ENCODE measurements around the gene FCHO2. TPM values are rescaled to one million over a fixed set of nuclear protein-coding genes. Genes with fewer than 3 reads are reported as not detected.

FCHO2 gene
- total RNA-seq, 4 donors from 2014 or later: 38.7 to 57.0 (median 46.5) TPM

GRCh38 chr5:73039082-73039481, 83.2 kb downstream of the FCHO2 start:
- Histone ChIP-seq H3K36me3 (no peaks in the 10 kb centered on the region), H3K27ac (peak overlapping the region in 2 of 3 donors; percentile 7 to 18), H3K27me3 (no peaks in the 10 kb centered on the region), H3K4me3 (replicated peaks in 1 of 3) (no peak overlapping the region), H3K4me1 (peaks cover 7 to 10% of the 10 kb centered on the region in 2 donors), H3K9me3 (no peaks in the 10 kb centered on the region)
- intact Hi-C loops (cut with DNase I): no loop called here
- TF ChIP-seq, protein P1, sequence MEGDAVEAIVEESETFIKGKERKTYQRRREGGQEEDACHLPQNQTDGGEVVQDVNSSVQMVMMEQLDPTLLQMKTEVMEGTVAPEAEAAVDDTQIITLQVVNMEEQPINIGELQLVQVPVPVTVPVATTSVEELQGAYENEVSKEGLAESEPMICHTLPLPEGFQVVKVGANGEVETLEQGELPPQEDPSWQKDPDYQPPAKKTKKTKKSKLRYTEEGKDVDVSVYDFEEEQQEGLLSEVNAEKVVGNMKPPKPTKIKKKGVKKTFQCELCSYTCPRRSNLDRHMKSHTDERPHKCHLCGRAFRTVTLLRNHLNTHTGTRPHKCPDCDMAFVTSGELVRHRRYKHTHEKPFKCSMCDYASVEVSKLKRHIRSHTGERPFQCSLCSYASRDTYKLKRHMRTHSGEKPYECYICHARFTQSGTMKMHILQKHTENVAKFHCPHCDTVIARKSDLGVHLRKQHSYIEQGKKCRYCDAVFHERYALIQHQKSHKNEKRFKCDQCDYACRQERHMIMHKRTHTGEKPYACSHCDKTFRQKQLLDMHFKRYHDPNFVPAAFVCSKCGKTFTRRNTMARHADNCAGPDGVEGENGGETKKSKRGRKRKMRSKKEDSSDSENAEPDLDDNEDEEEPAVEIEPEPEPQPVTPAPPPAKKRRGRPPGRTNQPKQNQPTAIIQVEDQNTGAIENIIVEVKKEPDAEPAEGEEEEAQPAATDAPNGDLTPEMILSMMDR (IDR thresholded peaks at IDR 0.05): no peak
- no peak for TF ChIP-seq POLR2A (IDR thresholded peaks at IDR 0.05)
- DNase-seq: peak; percentile 27 to 44

GRCh38 chr5:73042993-73043392, 87.2 kb downstream of the FCHO2 start:
- Histone ChIP-seq H3K27ac (no peak overlapping the region), H3K9me3 (no peaks in the 10 kb centered on the region), H3K27me3 (no peaks in the 10 kb centered on the region), H3K4me1 (peaks cover 7 to 10% of the 10 kb centered on the region in 2 donors), H3K36me3 (no peaks in the 10 kb centered on the region), H3K4me3 (replicated peaks in 1 of 3) (no peak overlapping the region)
- intact Hi-C loops (cut with DNase I): no loop called here
- no peak for DNase-seq
- TF ChIP-seq, protein P1 (IDR thresholded peaks at IDR 0.05): no peak
- TF ChIP-seq POLR2A (IDR thresholded peaks at IDR 0.05): no peak

GRCh38 chr5:73044546-73044945, 88.7 kb downstream of the FCHO2 start:
- intact Hi-C loops (cut with DNase I): no loop called here
- H3K27ac ChIP-seq: no peak overlapping the region
- peaks cover 0 to 12% of the 10 kb centered on the region in 2 donors for H3K4me1 ChIP-seq
- no peak for DNase-seq
- no peaks in the 10 kb centered on the region for H3K27me3 ChIP-seq
- no peaks in the 10 kb centered on the region for H3K9me3 ChIP-seq
- no peaks in the 10 kb centered on the region for H3K36me3 ChIP-seq
- H3K4me3 ChIP-seq (replicated peaks in 1 of 3): no peak overlapping the region
- TF ChIP-seq POLR2A (IDR thresholded peaks at IDR 0.05): no peak
- TF ChIP-seq, protein P1 (IDR thresholded peaks at IDR 0.05): no peak

- intact Hi-C loops (cut with DNase I): no loop called here
- H3K4me3 ChIP-seq (replicated peaks in 1 of 3): no peak overlapping the region
- no peak for DNase-seq
- H3K36me3 ChIP-seq: no peaks in the 10 kb centered on the region
- no peak overlapping the region for H3K27ac ChIP-seq
- 92 to 98% methylated on average over 1 of the region's 1 CpG for WGBS, 2 donors
- no peak for TF ChIP-seq POLR2A (IDR thresholded peaks at IDR 0.05)
- TF ChIP-seq, protein P1 (IDR thresholded peaks at IDR 0.05): no peak
- H3K9me3 ChIP-seq: no peaks in the 10 kb centered on the region
- no peaks in the 10 kb centered on the region for H3K27me3 ChIP-seq
- peaks cover 0 to 14% of the 10 kb centered on the region in 2 donors for H3K4me1 ChIP-seq
Observed at GRCh38 chr5:73045623-73046022, 89.8 kb downstream of the FCHO2 start.

GRCh38 chr5:73061593-73061992, 105.8 kb downstream of the FCHO2 start:
- Histone ChIP-seq H3K27ac (no peak overlapping the region), H3K4me1 (no peaks in the 10 kb centered on the region), H3K36me3 (no peaks in the 10 kb centered on the region), H3K27me3 (no peaks in the 10 kb centered on the region), H3K9me3 (no peaks in the 10 kb centered on the region), H3K4me3 (replicated peaks in 1 of 3) (no peak overlapping the region)
- TF ChIP-seq, protein P1 (IDR thresholded peaks at IDR 0.05): no peak
- TF ChIP-seq POLR2A (IDR thresholded peaks at IDR 0.05): no peak
- intact Hi-C loops (cut with DNase I): no loop called here
- no peak for DNase-seq
- WGBS, 2 donors: 89 to 93% methylated on average over 2 of the region's 2 CpGs

Measured in thyroid gland (tissue), 4 donors.